NCI-H226 (cell line): ENCODE results near the gene DHX9.
"Not testable (repeated sequence)": the region's sequence is repeated elsewhere in the genome, so short reads cannot be mapped to it uniquely, and the experiment has no call there.

Experiments
- DNase-seq: peaks from one replicate; pipeline ENCODE4 v3.0.0-alpha.2; 2015

Gene DHX9

DNA sequence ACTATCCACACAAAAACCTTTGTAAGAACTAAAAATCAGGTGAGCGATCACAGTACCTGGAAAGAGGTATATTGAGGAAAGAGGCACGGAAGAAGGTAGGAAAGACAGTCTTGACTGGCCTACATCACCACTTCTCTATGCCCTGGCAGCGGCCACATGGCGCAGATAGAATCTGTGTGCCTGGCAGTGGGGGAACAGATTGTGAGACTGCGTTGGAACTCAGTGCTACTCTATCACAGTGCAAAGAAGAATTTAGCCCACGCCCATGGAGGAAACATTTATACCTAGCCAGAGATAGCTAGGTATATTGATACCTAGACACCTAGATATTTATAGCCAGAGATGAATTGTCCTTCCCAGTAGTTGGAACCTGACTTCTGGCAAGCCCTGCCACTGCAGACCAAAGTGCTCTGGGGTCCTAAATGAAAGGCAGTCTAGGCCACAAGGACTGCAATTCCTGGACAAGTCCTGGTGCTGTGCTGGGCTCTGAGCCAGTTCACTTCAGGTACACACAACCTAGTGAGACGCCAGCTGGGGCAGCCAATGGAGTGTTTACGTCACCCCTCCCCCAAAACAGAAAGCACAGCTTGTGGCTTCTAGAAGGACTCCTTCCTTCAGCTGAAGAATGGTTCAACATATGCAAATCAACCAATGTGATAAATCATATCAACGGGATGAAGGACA lies 51.9 kb downstream of the DHX9 start:
- DNase-seq = no peak

DNA sequence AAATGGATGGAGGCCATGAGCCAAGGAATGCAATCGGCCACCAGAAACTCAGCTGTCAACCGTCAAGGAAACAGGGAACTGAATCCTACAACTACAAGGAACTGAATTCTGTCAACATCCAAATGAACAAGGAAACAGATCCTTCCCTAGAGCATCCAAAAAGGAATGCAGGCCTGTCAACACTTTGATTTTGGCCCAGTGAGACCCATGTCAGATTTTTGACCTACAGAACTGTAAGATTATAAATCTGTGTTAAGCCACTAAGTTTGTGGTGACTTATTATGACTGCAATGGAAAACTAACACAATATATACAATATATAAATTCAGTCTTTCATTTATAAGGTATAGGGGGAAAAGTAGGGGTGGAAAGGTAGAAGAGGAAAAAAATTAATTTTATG lies 58.5 kb downstream of the DHX9 start:
- DNase-seq = no peak

DNA sequence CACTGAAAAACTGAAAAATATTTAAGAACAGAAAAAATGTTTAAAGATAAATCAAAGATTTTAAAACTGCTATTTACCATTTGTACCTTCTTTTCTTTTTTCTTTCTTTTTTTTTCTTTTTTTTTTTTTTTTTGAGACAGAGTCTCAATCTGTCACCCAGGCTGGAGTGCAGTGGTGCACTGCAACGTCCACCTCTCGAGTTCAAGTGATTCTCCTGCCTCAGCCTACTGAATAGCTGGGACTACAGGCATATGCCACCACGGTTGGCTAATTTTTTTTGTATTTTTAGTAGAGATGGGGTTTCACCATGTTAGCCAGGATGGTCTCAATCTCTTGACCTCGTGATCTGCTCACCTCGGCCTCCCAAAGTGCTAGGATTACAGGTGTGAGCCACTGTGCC lies 62.8 kb downstream of the DHX9 start:
- DNase-seq = not testable (repeated sequence)

DNA sequence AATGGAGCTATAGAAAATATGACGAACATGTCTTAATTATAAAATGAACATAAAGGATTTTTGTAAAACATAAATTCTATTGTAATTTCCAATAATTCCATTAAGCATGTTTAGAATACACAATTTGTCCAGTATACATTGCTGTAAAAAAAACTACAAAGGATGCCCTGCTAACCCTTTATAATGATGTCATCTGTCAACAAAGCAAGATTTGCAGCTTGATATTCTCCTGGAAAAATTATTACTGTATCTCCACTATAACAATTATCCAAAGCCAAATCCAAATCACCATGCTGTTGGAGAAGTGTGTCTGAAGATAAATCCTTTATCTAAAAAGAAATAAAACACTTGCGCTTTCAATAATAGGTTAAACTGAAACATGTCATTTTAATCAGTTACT lies 66.2 kb downstream of the DHX9 start:
- no peak for DNase-seq

DNA sequence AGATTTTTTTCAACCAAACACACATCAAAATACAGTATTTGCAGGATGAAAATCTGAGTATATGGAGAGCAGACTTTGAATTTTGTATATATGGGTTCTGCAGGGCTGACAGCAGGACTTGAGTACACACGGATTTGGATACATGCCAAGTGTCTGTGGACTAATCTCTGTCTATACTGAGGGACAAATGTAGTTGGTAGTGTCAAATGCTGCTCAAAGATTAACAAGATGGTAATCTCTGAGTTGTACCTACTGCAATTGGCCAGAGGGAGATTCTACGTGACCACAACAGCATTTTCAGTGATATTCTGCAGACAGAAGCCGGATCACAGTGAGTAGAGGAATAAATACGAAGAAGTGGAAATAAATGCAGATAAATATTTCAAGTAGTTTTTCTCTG lies 70.4 kb downstream of the DHX9 start:
- no peak for DNase-seq

DNA sequence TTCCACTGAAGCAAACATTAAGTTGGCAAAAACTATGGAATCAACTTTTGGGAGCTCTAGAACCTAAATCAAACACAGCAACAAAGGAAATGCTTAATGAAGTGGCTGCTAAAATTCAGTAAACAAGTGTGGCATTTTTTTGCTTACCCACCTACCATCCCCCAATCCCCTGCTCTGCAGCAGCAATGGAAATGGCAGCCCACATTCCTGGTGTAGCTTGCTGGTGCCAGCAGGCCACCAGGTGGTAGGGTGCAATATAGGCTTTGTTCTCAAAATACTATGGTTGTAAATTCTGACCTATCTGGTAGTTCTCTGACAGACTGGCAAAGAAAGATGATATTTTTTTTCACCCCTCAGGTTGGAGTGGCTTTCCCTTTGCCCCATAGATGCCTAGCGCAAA lies 71.0 kb downstream of the DHX9 start:
- no peak for DNase-seq

DNA sequence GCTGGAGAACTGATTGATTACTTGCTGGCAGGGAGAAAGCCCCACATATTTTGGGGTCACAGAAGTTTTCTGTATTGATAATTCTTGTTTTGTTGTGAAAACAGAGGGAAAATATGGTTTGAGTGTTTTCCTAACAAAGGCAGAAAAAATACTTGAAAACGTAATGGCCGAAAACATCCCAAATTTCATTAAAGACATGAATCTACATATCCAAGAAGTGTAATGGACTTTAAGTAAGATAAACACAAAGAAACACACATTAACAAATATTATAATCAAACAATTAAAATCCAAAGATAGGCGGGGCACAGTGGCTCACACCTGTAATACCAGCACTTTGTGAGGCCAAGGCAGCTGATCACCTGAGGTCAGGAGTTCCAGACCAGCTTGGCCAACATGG lies 74.3 kb downstream of the DHX9 start:
- DNase-seq = no peak

DNA sequence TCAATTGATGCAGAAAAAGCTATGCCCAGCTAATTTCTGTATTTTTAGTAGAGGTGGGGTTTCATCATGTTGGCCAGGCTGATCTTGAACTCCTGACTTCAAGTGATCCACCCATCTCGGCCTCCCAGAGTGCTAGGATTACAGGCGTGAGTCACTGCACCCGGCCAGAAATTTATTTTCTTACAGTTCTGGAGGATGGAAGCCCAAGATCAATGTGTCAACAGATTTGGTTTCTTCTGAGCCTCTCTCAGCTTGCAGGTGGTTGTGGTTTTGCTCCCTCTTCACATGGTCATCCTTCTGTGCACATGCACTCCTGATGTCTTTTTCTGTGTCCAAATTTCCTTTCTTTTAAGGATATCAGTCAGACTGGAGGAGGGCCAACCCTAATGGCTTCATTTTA lies 78.2 kb downstream of the DHX9 start:
- DNase-seq = no peak

DNA sequence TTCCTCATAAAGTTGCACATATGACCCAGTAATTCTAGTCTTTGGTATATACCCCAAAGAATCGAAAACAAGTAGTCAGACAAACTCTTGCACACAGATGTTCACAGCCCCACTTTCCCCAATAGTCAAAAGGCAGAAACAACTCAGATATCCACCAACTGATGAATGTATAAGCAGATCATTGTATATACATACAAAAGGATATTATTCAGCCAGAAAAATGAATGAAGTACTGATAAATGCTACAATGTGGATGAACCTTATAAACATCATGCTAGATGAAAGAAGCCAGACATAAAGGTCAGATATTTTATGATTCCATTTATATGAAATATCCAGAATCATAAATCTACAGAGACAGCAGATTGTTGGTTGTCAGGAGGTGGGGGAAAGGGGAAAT lies 86.5 kb downstream of the DHX9 start:
- DNase-seq = no peak

DNA sequence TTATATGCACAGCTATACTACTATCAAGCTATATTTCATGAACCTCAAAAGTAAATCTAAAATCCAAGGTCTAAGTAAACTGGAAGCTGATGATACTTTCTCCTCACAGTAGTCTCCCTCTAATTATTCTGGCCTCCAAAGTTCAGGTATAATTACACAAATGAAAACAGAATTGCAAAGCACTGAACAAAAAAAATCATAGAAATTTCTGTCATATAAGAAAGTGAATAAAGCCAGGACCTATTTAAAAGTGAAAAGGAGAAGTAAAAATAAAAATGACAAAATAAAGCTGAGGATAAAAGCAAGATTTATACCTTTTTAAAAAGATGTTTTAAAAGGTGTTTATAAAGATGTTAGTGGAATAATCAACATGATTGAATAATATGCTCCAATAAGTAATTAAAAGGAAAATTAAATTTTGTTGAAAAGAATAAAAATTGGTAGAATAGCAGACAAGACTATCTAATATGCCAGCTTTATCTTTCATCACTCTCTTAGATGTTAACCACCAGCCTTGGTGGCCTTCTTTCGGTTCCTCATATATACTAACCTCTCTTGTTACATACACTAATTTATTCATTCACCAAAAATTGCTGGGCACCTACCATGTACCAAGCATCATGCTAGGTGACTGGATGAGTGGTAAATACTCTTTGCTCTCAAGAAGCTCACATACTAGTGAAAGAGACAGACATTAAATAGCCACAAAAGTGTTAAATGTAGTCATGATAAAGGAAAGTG lies 88.7 kb downstream of the DHX9 start:
- DNase-seq = no peak

DNA sequence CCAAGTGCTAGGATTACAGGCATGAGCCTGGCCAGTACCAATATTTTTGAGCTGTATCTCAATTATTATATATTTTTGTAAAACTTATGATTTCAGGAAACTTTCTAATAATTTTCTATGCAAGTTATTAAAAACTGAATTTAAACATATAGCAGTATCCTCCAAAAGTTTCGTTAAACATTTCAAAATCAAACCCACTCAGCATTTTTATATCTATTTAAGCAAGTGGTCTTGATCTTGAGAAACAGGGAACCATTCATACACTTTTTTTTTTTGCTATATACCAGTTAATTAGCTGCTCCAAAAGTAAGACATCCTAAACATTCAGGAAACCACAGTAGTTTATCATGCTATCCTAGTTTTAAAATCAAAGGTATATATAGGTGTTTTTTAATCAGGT lies 91.8 kb downstream of the DHX9 start:
- DNase-seq = no peak

DNA sequence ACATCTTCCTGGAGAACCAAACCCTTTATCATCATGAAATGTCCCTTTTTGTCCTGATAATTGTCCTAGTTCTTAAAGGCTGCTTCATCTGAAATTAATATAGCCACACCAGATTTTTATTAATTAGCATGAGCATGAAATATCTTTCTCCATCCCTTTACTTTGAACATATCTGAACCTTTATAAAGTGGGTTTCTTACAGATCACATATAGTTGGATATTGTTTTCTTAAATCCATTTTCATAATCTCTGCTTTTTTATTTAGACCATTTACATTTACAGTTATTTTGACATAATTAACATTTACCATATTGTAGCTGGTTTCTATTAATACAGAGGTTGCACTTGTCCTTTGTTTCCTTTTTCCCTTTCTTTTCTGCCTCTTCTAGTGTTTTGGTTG lies 96.6 kb downstream of the DHX9 start:
- no peak for DNase-seq
